Osteoblast (primary cell): ENCODE results near the gene NEDD1. TPM values are rescaled to one million over a fixed set of nuclear protein-coding genes. Genes with fewer than 3 reads are reported as not detected.

ENCODE experiments used
- DNase-seq: peaks from one replicate; pipeline ENCODE4 v3.0.0; 2011; ENCODE audit warnings: low spot score, mixed read lengths; ENCODE audit not compliant: insufficient read length; ENCODE audit errors: missing footprints
- H2AFZ ChIP-seq: 2 replicates; pipeline ENCODE4 v1.6.0; 2011; ENCODE audit warnings: mild to moderate bottlenecking, low read length
- H3K27ac ChIP-seq: 2 replicates; pipeline ENCODE4 v1.5.1; 2011; ENCODE audit warnings: mild to moderate bottlenecking, low read depth, low read length, moderate library complexity
- H3K27me3 ChIP-seq: 2 replicates; pipeline ENCODE4 v1.6.0; 2012; ENCODE audit warnings: mild to moderate bottlenecking, control low read depth, inconsistent platforms, low read length, moderate library complexity; ENCODE audit not compliant: insufficient read depth
- H3K36me3 ChIP-seq: 2 replicates; pipeline ENCODE4 v1.5.1; 2011; ENCODE audit warnings: mild to moderate bottlenecking, low read length, control low read depth, moderate library complexity; ENCODE audit not compliant: insufficient read depth
- H3K4me1 ChIP-seq: 2 replicates; pipeline ENCODE4 v1.5.1; 2011; ENCODE audit warnings: mild to moderate bottlenecking, low read length, control low read depth, moderate library complexity; ENCODE audit not compliant: insufficient read depth
- H3K4me2 ChIP-seq: 2 replicates; pipeline ENCODE4 v1.6.0; 2011; ENCODE audit warnings: mild to moderate bottlenecking, low read length; ENCODE audit not compliant: insufficient read depth
- H3K4me3 ChIP-seq: fragments of 200-600 bp; sonication (generic); 3 replicates; pipeline ENCODE4 v1.5.1; 2012; ENCODE audit warnings: mild to moderate bottlenecking, low read length, inconsistent platforms; ENCODE audit not compliant: insufficient read depth
- H3K79me2 ChIP-seq: 2 replicates; pipeline ENCODE4 v1.6.0; 2012; ENCODE audit warnings: mild to moderate bottlenecking, low read length, control low read depth, inconsistent platforms; ENCODE audit not compliant: insufficient read depth
- H3K9me3 ChIP-seq: 2 replicates; pipeline ENCODE4 v1.5.1; 2011; ENCODE audit warnings: low read depth, low read length, control low read depth
- H4K20me1 ChIP-seq: 2 replicates; pipeline ENCODE4 v1.6.0; 2012; ENCODE audit warnings: mild to moderate bottlenecking, low read length, control low read depth; ENCODE audit not compliant: insufficient read depth
- total RNA-seq: library from RNA; depleted of rRNA; stranded (reverse); fragments of >200 nt; gene quantifications from 2 replicates; pipeline ENCODE4 v1.2.3, GENCODE V29; 2012
- TF ChIP-seq, protein P1 (sequence below): IDR thresholded peaks from 2 replicates; pipeline ENCODE4 v1.5.1; 2011; ENCODE audit warnings: mild to moderate bottlenecking, low read depth, low read length, moderate library complexity; ENCODE audit errors: extremely low read depth

Gene NEDD1
- total RNA-seq, 1 donor = 33.3 TPM

DNA sequence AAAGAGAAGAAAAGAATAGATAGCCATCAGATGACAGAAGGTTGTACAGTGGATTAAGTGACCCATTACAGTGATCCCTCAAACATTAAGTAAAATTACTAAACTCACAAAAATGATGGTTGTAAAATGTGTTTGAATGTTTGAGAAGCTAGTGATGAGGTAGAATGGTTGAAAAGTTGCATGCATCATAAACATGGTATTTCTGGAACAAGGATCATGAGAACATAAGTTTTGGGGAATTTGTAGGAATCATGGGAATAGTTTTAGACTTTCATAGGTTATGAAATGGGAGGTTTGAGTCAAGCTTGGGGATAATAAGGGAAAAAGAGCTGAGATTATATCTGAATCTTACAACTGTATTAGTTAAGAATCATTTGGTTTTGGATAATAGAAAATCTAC, 34.1 kb upstream of the NEDD1 start:
- H3K4me3 ChIP-seq = no peak overlapping the region
- no peak overlapping the region for H2AFZ ChIP-seq
- no peak overlapping the region for H3K27ac ChIP-seq
- H3K79me2 ChIP-seq = no peaks in the 10 kb centered on the region
- peaks cover 11% of the 10 kb centered on the region for H3K4me1 ChIP-seq
- TF ChIP-seq, protein P1, sequence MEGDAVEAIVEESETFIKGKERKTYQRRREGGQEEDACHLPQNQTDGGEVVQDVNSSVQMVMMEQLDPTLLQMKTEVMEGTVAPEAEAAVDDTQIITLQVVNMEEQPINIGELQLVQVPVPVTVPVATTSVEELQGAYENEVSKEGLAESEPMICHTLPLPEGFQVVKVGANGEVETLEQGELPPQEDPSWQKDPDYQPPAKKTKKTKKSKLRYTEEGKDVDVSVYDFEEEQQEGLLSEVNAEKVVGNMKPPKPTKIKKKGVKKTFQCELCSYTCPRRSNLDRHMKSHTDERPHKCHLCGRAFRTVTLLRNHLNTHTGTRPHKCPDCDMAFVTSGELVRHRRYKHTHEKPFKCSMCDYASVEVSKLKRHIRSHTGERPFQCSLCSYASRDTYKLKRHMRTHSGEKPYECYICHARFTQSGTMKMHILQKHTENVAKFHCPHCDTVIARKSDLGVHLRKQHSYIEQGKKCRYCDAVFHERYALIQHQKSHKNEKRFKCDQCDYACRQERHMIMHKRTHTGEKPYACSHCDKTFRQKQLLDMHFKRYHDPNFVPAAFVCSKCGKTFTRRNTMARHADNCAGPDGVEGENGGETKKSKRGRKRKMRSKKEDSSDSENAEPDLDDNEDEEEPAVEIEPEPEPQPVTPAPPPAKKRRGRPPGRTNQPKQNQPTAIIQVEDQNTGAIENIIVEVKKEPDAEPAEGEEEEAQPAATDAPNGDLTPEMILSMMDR = no peak
- H3K36me3 ChIP-seq = no peaks in the 10 kb centered on the region
- no peaks in the 10 kb centered on the region for H4K20me1 ChIP-seq
- H3K9me3 ChIP-seq = no peaks in the 10 kb centered on the region
- no peak overlapping the region for H3K4me2 ChIP-seq
- peak; percentile 58 for DNase-seq
- H3K27me3 ChIP-seq = no peaks in the 10 kb centered on the region

DNA sequence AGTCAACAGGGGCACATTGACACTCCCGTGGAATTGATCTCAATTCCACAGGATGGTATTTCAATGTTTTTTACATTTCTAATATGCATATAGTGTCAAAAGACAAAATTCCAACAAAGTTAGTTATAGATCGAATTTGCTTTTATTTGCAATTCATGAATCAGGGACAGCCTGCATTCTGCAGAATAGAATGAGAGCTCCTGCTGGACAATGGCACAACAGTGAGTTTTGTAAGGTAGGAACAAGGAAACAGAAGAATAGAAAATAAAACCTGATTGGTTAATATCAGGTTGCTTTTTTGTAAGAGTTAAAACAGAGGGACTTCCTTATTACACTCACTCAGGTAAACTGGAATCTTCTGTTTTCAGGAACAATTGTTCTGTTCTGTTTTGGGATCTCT, 32.8 kb upstream of the NEDD1 start:
- Histone ChIP-seq H4K20me1 (no peaks in the 10 kb centered on the region), H3K4me2 (no peak overlapping the region), H2AFZ (no peak overlapping the region), H3K4me3 (no peak overlapping the region), H3K9me3 (no peaks in the 10 kb centered on the region), H3K36me3 (no peaks in the 10 kb centered on the region), H3K79me2 (no peaks in the 10 kb centered on the region), H3K27ac (no peak overlapping the region), H3K27me3 (no peaks in the 10 kb centered on the region), H3K4me1 (peaks cover 22% of the 10 kb centered on the region)
- TF ChIP-seq, protein P1 = no peak
- no peak for DNase-seq

DNA sequence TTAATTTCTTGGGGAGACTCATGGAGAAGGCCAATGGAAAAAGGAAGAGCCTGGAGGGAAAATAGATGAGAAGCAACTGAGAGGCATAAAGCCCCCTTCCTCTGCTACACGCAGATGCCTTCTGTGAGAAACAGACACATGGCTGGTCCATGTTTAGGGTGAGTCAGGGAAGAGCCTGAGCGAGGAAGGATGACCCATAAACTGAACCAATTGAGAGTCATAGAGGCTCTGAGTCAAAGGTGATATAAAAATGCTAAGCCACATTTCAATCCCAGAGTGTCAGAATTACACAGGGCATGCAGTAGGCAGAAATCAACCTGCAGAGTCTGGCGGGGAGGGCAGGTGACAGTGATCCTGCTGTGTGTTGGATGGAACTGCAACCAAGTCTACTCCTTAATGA, 30.1 kb upstream of the NEDD1 start:
- H3K27me3 ChIP-seq = no peaks in the 10 kb centered on the region
- no peaks in the 10 kb centered on the region for H3K36me3 ChIP-seq
- H3K4me1 ChIP-seq = peaks cover 27% of the 10 kb centered on the region
- TF ChIP-seq, protein P1 = no peak
- H3K4me2 ChIP-seq = no peak overlapping the region
- no peak overlapping the region for H2AFZ ChIP-seq
- H3K27ac ChIP-seq = no peak overlapping the region
- H4K20me1 ChIP-seq = no peaks in the 10 kb centered on the region
- H3K9me3 ChIP-seq = no peaks in the 10 kb centered on the region
- H3K79me2 ChIP-seq = no peaks in the 10 kb centered on the region
- H3K4me3 ChIP-seq = no peak overlapping the region
- DNase-seq = peak; percentile 53

DNA sequence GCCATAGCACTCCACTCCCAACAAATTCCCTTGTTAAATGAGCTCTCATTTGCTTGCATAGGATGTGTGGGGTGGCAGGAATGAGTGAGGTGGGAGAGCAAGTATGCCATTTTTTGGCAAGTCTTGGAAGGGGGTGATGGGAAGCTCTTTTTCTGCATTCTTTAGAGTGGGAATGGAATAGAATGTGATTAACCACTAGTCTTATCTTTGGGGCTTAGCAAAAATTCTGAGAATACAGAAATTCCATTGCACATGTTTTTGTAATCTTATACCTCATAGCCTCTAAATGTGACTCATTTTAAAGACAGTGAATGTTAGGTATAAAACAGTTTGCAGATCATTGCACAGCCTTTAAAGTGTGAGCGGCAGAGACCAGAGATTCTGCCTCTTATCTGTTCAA, 28.4 kb upstream of the NEDD1 start:
- Histone ChIP-seq H2AFZ (peak overlapping the region; percentile 18), H3K4me2 (peak overlapping the region; percentile 63), H3K4me3 (peak overlapping the region; percentile 17), H4K20me1 (no peaks in the 10 kb centered on the region), H3K27me3 (no peaks in the 10 kb centered on the region), H3K27ac (peak overlapping the region; percentile 83), H3K36me3 (no peaks in the 10 kb centered on the region), H3K79me2 (no peaks in the 10 kb centered on the region), H3K9me3 (no peaks in the 10 kb centered on the region), H3K4me1 (peaks cover 39% of the 10 kb centered on the region)
- DNase-seq = peak; percentile 68
- TF ChIP-seq, protein P1 = no peak
